Natural killer cell (primary cell): ENCODE data around the gene ADRA2C. TPM values are rescaled to one million over a fixed set of nuclear protein-coding genes. Genes with fewer than 3 reads are reported as not detected.
"Not testable (repeated sequence)": the region's sequence is repeated elsewhere in the genome, so short reads cannot be mapped to it uniquely, and the experiment has no call there.

Experiments used
- ATAC-seq, 3 donors: fragments of 150-1000 bp in 2 of 3; fragments of 200-7000 bp in 1 of 3; cut with Tn5 transposase; 1 replicate in 1 of 3; 2 replicates in 2 of 3; pipeline ENCODE4 v1.10.0; 2021; ENCODE audit warnings: mild to moderate bottlenecking in 2 of 3, moderate library complexity in 2 of 3
- DNase-seq, 2 donors: peaks; one replicate each; pipeline versions ENCODE4 v3.0.0 to v3.0.0-alpha.2; 2013 to 2021; ENCODE audit warnings: mixed read lengths in 1 of 2
- H3K27ac ChIP-seq: one replicate; pipeline ENCODE4 v1.5.1; 2013; ENCODE audit warnings: mild to moderate bottlenecking, low read length
- H3K27me3 ChIP-seq: one replicate; pipeline ENCODE4 v1.6.1; 2013; ENCODE audit warnings: low read length; ENCODE audit not compliant: control insufficient read depth, insufficient read depth
- H3K36me3 ChIP-seq: one replicate; pipeline ENCODE4 v1.6.1; 2013; ENCODE audit warnings: low read length; ENCODE audit not compliant: control insufficient read depth, insufficient read depth
- H3K4me1 ChIP-seq: one replicate; pipeline ENCODE4 v1.6.1; 2013; ENCODE audit warnings: low read length; ENCODE audit not compliant: control insufficient read depth, insufficient read depth
- H3K4me3 ChIP-seq: one replicate; pipeline ENCODE4 v1.5.1; 2013; ENCODE audit warnings: low read length
- H3K9me3 ChIP-seq: one replicate; pipeline ENCODE4 v1.6.1; 2013; ENCODE audit warnings: low read length; ENCODE audit not compliant: control insufficient read depth, insufficient read depth
- H3K27ac Mint-ChIP-seq, 2 donors: one replicate each; pipeline ENCODE4 v1.8.0; 2022; ENCODE audit warnings: mild to moderate bottlenecking in 2 of 2, mixed read lengths in 2 of 2, moderate library complexity in 1 of 2
- H3K27me3 Mint-ChIP-seq, 2 donors: one replicate each; pipeline ENCODE4 v1.8.0; 2022; ENCODE audit warnings: low read depth in 2 of 2, mixed read lengths in 2 of 2
- H3K36me3 Mint-ChIP-seq: one replicate; pipeline ENCODE4 v1.8.0; 2022; ENCODE audit warnings: mixed read lengths
- H3K4me1 Mint-ChIP-seq, 2 donors: one replicate each; pipeline ENCODE4 v1.8.0; 2022; ENCODE audit warnings: mixed read lengths in 2 of 2
- H3K4me3 Mint-ChIP-seq: one replicate; pipeline ENCODE4 v1.8.0; 2022; ENCODE audit warnings: mild to moderate bottlenecking, moderate library complexity, mixed read lengths
- H3K9me3 Mint-ChIP-seq, 2 donors: one replicate each; pipeline ENCODE4 v1.8.0; 2022; ENCODE audit warnings: mixed read lengths in 2 of 2
- WGBS: methylation state at CpG from one replicate; pipeline ENCODE4 v1.1.7; 2013; ENCODE audit warnings: missing lambda C conversion rate; ENCODE audit not compliant: insufficient coverage; 5-methylcytosine and 5-hydroxymethylcytosine counted together
- intact Hi-C: fragments of 100-400 bp; cut with micrococcal nuclease; formaldehyde crosslinking; loops from one replicate; pipeline ENCODE4 v1.14.2; 2022
- total RNA-seq, 4 donors: library from RNA; stranded (reverse); fragments of 120-200 nt in 1 of 4; gene quantifications; one replicate each; pipeline versions ENCODE4 v1.2.3 to v1.2.4, GENCODE V29; 2013 to 2022
- TF ChIP-seq, protein P1 (sequence below): fragments of 200-600 bp; IDR thresholded peaks from one replicate; pipeline ENCODE4 v1.8.0; 2022; ENCODE audit warnings: antibody characterized with exemption

ADRA2C gene
- total RNA-seq, 3 donors from 2014 or later (not counting 1 experiment from before 2014, with no cell fraction given): not detected

- no peaks in the 10 kb centered on the region for H3K36me3 Mint-ChIP-seq
- H3K27ac ChIP-seq: no peak overlapping the region
- no peaks in the 10 kb centered on the region for H3K4me1 ChIP-seq
- intact Hi-C loops: no loop called here
- H3K27me3 ChIP-seq: no peaks in the 10 kb centered on the region
- H3K9me3 Mint-ChIP-seq: no peaks in the 10 kb centered on the region
- H3K4me3 Mint-ChIP-seq: no peak overlapping the region
- H3K4me1 Mint-ChIP-seq: no peaks in the 10 kb centered on the region
- H3K36me3 ChIP-seq: no peaks in the 10 kb centered on the region
- DNase-seq: no peak
- ATAC-seq: no peak
- 68% methylated on average over 6 of the region's 6 CpGs for WGBS
- H3K27me3 Mint-ChIP-seq: peaks cover 9 to 10% of the 10 kb centered on the region in 2 donors
- no peak overlapping the region for H3K27ac Mint-ChIP-seq
- H3K9me3 ChIP-seq: no peaks in the 10 kb centered on the region
- TF ChIP-seq, protein P1, sequence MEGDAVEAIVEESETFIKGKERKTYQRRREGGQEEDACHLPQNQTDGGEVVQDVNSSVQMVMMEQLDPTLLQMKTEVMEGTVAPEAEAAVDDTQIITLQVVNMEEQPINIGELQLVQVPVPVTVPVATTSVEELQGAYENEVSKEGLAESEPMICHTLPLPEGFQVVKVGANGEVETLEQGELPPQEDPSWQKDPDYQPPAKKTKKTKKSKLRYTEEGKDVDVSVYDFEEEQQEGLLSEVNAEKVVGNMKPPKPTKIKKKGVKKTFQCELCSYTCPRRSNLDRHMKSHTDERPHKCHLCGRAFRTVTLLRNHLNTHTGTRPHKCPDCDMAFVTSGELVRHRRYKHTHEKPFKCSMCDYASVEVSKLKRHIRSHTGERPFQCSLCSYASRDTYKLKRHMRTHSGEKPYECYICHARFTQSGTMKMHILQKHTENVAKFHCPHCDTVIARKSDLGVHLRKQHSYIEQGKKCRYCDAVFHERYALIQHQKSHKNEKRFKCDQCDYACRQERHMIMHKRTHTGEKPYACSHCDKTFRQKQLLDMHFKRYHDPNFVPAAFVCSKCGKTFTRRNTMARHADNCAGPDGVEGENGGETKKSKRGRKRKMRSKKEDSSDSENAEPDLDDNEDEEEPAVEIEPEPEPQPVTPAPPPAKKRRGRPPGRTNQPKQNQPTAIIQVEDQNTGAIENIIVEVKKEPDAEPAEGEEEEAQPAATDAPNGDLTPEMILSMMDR: no peak
- H3K4me3 ChIP-seq: no peak overlapping the region
Observed at GRCh38 chr4:3814053-3814570, 47.9 kb downstream of the ADRA2C start.

DNA sequence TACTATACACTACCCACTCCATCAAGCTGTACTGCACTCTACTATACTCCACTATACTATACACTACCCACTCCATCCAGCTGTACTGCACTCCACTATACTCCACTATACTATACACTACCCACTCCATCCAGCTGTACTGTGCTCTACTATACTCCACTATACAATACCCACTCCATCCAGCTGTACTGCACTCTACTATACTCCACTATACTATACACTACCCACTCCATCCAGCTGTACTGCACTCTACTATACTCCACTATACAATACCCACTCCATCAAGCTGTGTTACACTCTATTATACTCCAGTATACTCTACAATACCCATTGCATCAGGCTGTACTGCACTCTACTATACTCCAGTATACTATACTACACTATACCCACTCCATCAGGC is 48.7 kb downstream of the ADRA2C start:
- ATAC-seq: peak in 1 of 3 donors; percentile 43
- H3K27ac Mint-ChIP-seq: not testable (repeated sequence)

GRCh38 chr4:3816256-3816825 is 50.2 kb downstream of the ADRA2C start:
- TF ChIP-seq, protein P1: no peak
- no peaks in the 10 kb centered on the region for H3K36me3 Mint-ChIP-seq
- H3K4me1 ChIP-seq: no peaks in the 10 kb centered on the region
- no peak overlapping the region for H3K27ac Mint-ChIP-seq
- no peak overlapping the region for H3K4me3 ChIP-seq
- H3K27ac ChIP-seq: no peak overlapping the region
- H3K9me3 Mint-ChIP-seq: no peaks in the 10 kb centered on the region
- ATAC-seq: no peak
- no peak for DNase-seq
- H3K4me1 Mint-ChIP-seq: no peaks in the 10 kb centered on the region
- intact Hi-C loops: no loop called here
- no peaks in the 10 kb centered on the region for H3K27me3 ChIP-seq
- no peaks in the 10 kb centered on the region for H3K9me3 ChIP-seq
- WGBS: 84% methylated on average over 8 of the region's 8 CpGs
- H3K27me3 Mint-ChIP-seq: peaks cover 12% of the 10 kb centered on the region in 2 donors
- no peak overlapping the region for H3K4me3 Mint-ChIP-seq
- H3K36me3 ChIP-seq: no peaks in the 10 kb centered on the region

More for the DNA sequence above, 48.7 kb downstream of the ADRA2C start:
- intact Hi-C loops, H3K36me3 Mint-ChIP-seq, H3K36me3 ChIP-seq, H3K4me1 ChIP-seq, H3K4me3 ChIP-seq, H3K9me3 ChIP-seq, H3K27ac ChIP-seq, H3K4me1 Mint-ChIP-seq, H3K27me3 ChIP-seq, DNase-seq, H3K9me3 Mint-ChIP-seq, H3K4me3 Mint-ChIP-seq: not testable (repeated sequence)
- H3K27me3 Mint-ChIP-seq: peaks cover 5 to 11% of the 10 kb centered on the region in 2 donors

DNA sequence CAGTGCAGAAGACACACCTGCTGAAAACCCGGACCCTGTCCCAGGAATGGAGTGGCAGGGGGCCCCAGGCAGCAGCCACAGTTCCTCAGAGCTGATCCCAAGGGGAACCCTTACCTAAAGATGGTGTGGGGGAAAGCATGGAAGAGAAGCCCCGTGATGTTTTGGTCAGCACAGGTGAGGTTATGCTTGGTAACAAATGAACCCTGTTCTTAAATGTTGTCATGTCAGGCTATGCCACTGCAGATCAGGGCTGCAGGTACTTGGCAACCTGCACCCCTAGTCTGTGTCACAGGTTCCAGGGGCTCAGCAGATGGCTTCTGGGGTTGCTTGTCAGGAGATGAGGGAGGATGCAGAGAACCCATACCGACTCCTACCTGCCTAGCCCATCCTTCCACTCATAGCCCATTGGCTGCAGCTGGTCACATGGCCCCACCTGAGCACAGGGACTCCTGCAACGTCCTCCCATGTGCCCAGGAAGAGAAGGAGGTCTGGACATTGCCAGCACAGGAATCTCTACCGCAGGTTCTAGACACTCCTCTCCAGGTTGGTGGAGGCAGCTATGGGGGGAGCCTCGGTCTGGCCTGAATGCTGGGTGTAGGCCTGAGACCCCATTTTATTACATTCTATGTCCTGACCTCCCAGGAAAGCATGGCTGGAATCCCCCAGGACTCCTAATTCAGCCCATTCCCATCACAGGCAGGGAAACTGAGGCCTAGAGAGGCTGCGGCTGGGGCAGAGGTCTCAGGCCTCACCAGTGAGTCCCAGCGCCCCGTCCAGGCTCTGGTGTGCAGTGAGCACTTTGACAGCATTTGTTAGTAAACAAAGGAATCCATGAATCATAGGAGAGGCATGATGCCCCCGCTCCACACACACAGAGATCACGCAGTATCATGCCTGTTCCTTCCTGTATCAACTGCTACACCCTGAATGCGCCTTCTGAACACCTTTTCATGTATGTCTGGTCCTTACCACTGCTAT is 51.1 kb downstream of the ADRA2C start:
- ATAC-seq (no peak), DNase-seq (no peak)
- Mint-ChIP-seq H3K27ac (no peak overlapping the region), H3K27me3 (peaks cover 12 to 14% of the 10 kb centered on the region in 2 donors), H3K9me3 (no peaks in the 10 kb centered on the region), H3K4me1 (no peaks in the 10 kb centered on the region), H3K36me3 (no peaks in the 10 kb centered on the region), H3K4me3 (no peak overlapping the region)
- no peak overlapping the region for H3K27ac ChIP-seq
- no peaks in the 10 kb centered on the region for H3K4me1 ChIP-seq
- intact Hi-C loops: no loop called here
- H3K27me3 ChIP-seq: no peaks in the 10 kb centered on the region
- no peaks in the 10 kb centered on the region for H3K9me3 ChIP-seq
- WGBS: 86% methylated on average over 12 of the region's 12 CpGs
- H3K36me3 ChIP-seq: no peaks in the 10 kb centered on the region
- no peak overlapping the region for H3K4me3 ChIP-seq
- TF ChIP-seq, protein P1: no peak
